SJSA1 (cell line): ENCODE data around the gene PYCARD. TPM values are rescaled to one million over a fixed set of nuclear protein-coding genes. Genes with fewer than 3 reads are reported as not detected.
A peak's percentile ranks its signal among the peaks of the same experiment; 100 is the strongest.
"Not testable (repeated sequence)": the region's sequence is repeated elsewhere in the genome, so short reads cannot be mapped to it uniquely, and the experiment has no call there.

Source experiments
- DNase-seq, 2 experiments: peaks; one replicate each; pipeline ENCODE4 v3.0.0-alpha.2; 2015 to 2020; ENCODE audit warnings: low spot score in 2 of 2, low read depth in 1 of 2
- H3K27ac ChIP-seq: fragments of 250-450 bp; sonication (Bioruptor Pico); 2 replicates; pipeline ENCODE4 v1.5.1; 2020; ENCODE audit warnings: mild to moderate bottlenecking, moderate library complexity
- H3K27me3 ChIP-seq: fragments of 250-450 bp; sonication (Bioruptor Pico); replicated peaks from 2 replicates; pipeline ENCODE4 v1.5.1; 2020; ENCODE audit warnings: mild to moderate bottlenecking, moderate library complexity
- H3K36me3 ChIP-seq: fragments of 250-450 bp; sonication (Bioruptor Pico); 2 replicates; pipeline ENCODE4 v1.5.1; 2020; ENCODE audit warnings: mild to moderate bottlenecking
- H3K4me1 ChIP-seq: fragments of 250-450 bp; sonication (Bioruptor Pico); replicated peaks from 2 replicates; pipeline ENCODE4 v1.6.1; 2021; ENCODE audit warnings: mild to moderate bottlenecking
- H3K4me3 ChIP-seq: fragments of 250-450 bp; sonication (Bioruptor Pico); 2 replicates; pipeline ENCODE4 v1.5.1; 2020; ENCODE audit warnings: mild to moderate bottlenecking
- H3K9me3 ChIP-seq: fragments of 250-450 bp; sonication (Bioruptor Pico); replicated peaks from 2 replicates; pipeline ENCODE4 v1.5.1; 2020; ENCODE audit warnings: mild to moderate bottlenecking
- total RNA-seq: library from RNA; depleted of rRNA; stranded (reverse); fragments of >200 nt; shearing (Covaris generic); gene quantifications from 2 replicates; pipeline ENCODE4 v1.2.3, GENCODE V29; 2014; rRNA removed

The PYCARD gene
- total RNA-seq, 1 experiment from 2014 or later = 15.4 TPM

DNA sequence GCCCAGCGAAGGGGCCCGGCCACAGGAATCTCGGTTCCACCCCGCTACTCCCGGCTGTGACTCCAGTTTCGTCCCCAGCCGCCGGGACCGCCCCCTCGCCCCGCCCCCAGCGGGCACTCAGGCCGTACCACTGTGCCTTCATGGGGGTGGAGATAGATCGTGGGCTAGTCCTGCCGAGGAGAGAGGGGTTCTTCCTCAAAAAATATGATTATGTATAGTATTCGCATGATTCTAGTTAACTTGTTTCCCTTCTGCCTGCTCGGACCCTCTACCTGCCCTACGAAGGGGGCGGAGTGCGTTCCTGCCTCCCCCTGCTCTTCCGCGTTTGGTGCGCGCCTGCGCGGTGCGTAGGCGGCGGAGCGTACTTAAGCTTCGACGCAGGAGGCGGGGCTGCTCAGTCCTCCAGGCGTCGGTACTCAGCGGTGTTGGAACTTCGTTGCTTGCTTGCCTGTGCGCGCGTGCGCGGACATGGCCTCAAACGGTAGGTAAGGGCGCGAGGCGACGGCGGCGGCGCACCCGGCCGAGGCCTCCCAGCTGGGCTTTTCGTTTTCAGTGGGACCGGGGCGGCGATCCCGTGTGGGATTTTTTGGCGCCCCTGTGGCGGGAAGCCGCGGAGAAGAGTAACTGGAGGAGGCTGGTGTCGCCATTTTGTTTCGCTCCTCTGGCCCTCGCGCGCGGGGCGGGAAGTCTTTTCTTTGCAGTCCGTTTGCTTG is 22.7 kb downstream of the PYCARD start, which contains the start of gene FUS:
TSS of gene FUS (plus strand) at position 393 of the 713 bp plus-strand sequence. CDS start at position 469, 76 bp downstream.
- peak; percentile 89 to 97 for DNase-seq
- Histone ChIP-seq H3K4me1 (peaks cover 22% of the 10 kb centered on the region), H3K4me3 (peak within 1 kb of the TSS; percentile 87), H3K9me3 (no peaks in the 10 kb centered on the region), H3K27me3 (no peaks in the 10 kb centered on the region), H3K36me3 (peaks cover 50% of the 10 kb centered on the region), H3K27ac (peak within 1 kb of the TSS; percentile 96)

DNA sequence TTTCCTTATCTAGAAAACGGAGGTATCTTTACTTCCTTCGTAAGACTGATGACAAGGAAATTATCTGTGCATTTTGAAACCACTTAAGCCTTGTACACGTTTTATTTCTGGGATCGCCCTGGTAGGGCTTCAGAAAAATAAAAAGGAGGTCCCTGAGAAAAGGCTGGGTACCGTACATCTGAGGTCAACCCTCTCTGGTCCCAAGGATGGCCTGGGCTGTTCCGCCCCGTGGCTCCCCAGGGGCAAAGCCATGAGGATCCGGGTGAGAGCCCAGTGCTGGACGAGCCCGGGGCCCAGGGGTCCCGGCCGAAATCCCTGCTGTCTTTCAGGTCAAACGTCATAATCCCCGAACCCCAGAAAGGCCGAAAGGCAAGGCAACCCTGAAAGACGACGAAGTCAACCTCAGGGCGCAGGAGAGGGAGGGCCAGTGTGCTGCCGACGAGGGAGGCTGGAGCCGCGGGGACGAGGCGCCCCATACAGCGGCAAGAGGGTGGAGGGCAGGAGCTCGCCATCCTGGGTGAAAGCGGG is 23.3 kb downstream of the PYCARD start:
- H3K27me3 ChIP-seq = no peaks in the 10 kb centered on the region
- H3K36me3 ChIP-seq = peaks cover 43% of the 10 kb centered on the region
- peak overlapping the region; percentile 96 for H3K27ac ChIP-seq
- H3K4me3 ChIP-seq = peak overlapping the region; percentile 87
- DNase-seq = no peak
- H3K4me1 ChIP-seq = peaks cover 22% of the 10 kb centered on the region
- H3K9me3 ChIP-seq = no peaks in the 10 kb centered on the region

- H3K4me3 ChIP-seq = no peak overlapping the region
- H3K36me3 ChIP-seq = peaks cover 22% of the 10 kb centered on the region
- peaks cover 9% of the 10 kb centered on the region for H3K4me1 ChIP-seq
- DNase-seq = no peak
- H3K27ac ChIP-seq = no peak overlapping the region
- no peaks in the 10 kb centered on the region for H3K9me3 ChIP-seq
- H3K27me3 ChIP-seq = no peaks in the 10 kb centered on the region
Observed at GRCh38 chr16:31177136-31177535, 25.4 kb downstream of the PYCARD start.

- H3K27ac ChIP-seq, H3K4me3 ChIP-seq, H3K9me3 ChIP-seq, H3K4me1 ChIP-seq, H3K36me3 ChIP-seq, DNase-seq, H3K27me3 ChIP-seq: not testable (repeated sequence)
Observed at GRCh38 chr16:31170048-31170447, 32.5 kb downstream of the PYCARD start.

DNA sequence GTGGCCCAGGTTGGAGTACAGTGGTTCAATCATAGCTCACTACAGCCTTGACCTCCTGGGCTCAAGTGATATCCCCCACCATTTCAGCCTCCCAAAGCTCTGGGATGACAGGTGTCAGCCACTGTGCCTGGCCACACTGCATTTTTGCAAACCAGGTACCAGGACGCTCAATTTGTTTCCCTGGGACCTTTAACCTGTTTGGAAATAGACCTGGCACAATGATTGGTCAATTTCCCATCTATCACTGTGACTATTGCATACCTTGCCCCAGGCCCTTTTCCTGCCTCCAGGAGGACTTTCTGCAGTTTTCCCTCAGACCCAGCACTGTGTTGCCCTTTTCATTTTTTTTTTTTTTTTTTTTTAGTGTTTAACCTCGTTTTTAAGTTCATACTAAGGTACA is 33.7 kb downstream of the PYCARD start:
- DNase-seq = no peak
- Histone ChIP-seq H3K9me3 (no peaks in the 10 kb centered on the region), H3K4me3 (no peak overlapping the region), H3K36me3 (no peaks in the 10 kb centered on the region), H3K4me1 (no peaks in the 10 kb centered on the region), H3K27me3 (no peaks in the 10 kb centered on the region), H3K27ac (no peak overlapping the region)

GRCh38 chr16:31167315-31167714 is 35.2 kb downstream of the PYCARD start:
- H3K9me3 ChIP-seq = no peaks in the 10 kb centered on the region
- H3K4me3 ChIP-seq = no peak overlapping the region
- H3K4me1 ChIP-seq = no peaks in the 10 kb centered on the region
- H3K27me3 ChIP-seq = peaks cover 6% of the 10 kb centered on the region; the same call in 1 of the 2 replicates
- no peak overlapping the region for H3K27ac ChIP-seq
- DNase-seq = no peak
- no peaks in the 10 kb centered on the region for H3K36me3 ChIP-seq

- Histone ChIP-seq H3K4me3 (no peak overlapping the region), H3K4me1 (no peaks in the 10 kb centered on the region), H3K9me3 (no peaks in the 10 kb centered on the region), H3K36me3 (no peaks in the 10 kb centered on the region), H3K27me3 (peaks cover 27% of the 10 kb centered on the region), H3K27ac (no peak overlapping the region)
- no peak for DNase-seq
Observed at GRCh38 chr16:31157136-31157535, 45.4 kb downstream of the PYCARD start.

Other genes starting within 250 kb of the PYCARD start
- 0.60 and 2.2 TPM in 2 replicates for gene SETD1A, start 245.0 kb downstream of the PYCARD start, total RNA-seq
- gene HSD3B7, start 217.6 kb downstream of the PYCARD start, total RNA-seq = 4.1 and 7.8 TPM in 2 replicates
- 0.05 and 0.06 TPM in 2 replicates for gene STX1B, start 192.1 kb downstream of the PYCARD start, total RNA-seq
- 5.2 and 11.8 TPM in 2 replicates for gene STX4, start 169.2 kb downstream of the PYCARD start, total RNA-seq
- gene ZNF668, start 128.5 kb downstream of the PYCARD start, total RNA-seq = 13.2 and 16.0 TPM in 2 replicates
- 6.7 and 13.3 TPM in 2 replicates for gene ZNF646, start 128.3 kb downstream of the PYCARD start, total RNA-seq
- gene PRSS53, start 113.8 kb downstream of the PYCARD start, total RNA-seq = 1.9 and 2.6 TPM in 2 replicates
- gene VKORC1, start 108.0 kb downstream of the PYCARD start, total RNA-seq = 119 and 140 TPM in 2 replicates
- 19.1 and 20.8 TPM in 2 replicates for gene BCKDK, start 94.4 kb downstream of the PYCARD start, total RNA-seq
- 32.3 and 45.2 TPM in 2 replicates for gene KAT8, start 85.1 kb downstream of the PYCARD start, total RNA-seq
- gene PRSS8, start 67.0 kb downstream of the PYCARD start, total RNA-seq = not detected in 2 replicates
- gene PRSS36, start 52.7 kb downstream of the PYCARD start, total RNA-seq = 0.18 and 0.38 TPM in 2 replicates
- gene FUS, start 22.6 kb downstream of the PYCARD start, total RNA-seq = 32.0 and 37.5 TPM in 2 replicates
- gene TRIM72, start 11.4 kb upstream of the PYCARD start, total RNA-seq = not detected in 2 replicates
- not detected in 2 replicates for gene PYDC1, start 14.4 kb upstream of the PYCARD start, total RNA-seq
- gene ITGAM, start 57.2 kb upstream of the PYCARD start, total RNA-seq = 0.05 TPM in 1 of 2 replicates, not detected in the other
- 0.09 TPM in 1 of 2 replicates, not detected in the other for gene ITGAX, start 152.4 kb upstream of the PYCARD start, total RNA-seq
- not detected in 2 replicates for gene ITGAD, start 190.6 kb upstream of the PYCARD start, total RNA-seq
- not detected in 2 replicates for gene COX6A2, start 225.6 kb upstream of the PYCARD start, total RNA-seq
- 0.32 TPM in 1 of 2 replicates, not detected in the other for gene ZNF843, start 240.0 kb upstream of the PYCARD start, total RNA-seq